HG02610 (cell line): ENCODE data around the gene TMEM198.
A peak's percentile ranks its signal among the peaks of the same experiment; 100 is the strongest.

Experiments
- ATAC-seq: cut with Tn5 transposase; IDR thresholded peaks from one replicate; pipeline ENCODE4 v1.9.1; 2021; ENCODE audit warnings: mild to moderate bottlenecking, moderate library complexity; ENCODE audit not compliant: unreplicated experiment

Gene TMEM198

DNA sequence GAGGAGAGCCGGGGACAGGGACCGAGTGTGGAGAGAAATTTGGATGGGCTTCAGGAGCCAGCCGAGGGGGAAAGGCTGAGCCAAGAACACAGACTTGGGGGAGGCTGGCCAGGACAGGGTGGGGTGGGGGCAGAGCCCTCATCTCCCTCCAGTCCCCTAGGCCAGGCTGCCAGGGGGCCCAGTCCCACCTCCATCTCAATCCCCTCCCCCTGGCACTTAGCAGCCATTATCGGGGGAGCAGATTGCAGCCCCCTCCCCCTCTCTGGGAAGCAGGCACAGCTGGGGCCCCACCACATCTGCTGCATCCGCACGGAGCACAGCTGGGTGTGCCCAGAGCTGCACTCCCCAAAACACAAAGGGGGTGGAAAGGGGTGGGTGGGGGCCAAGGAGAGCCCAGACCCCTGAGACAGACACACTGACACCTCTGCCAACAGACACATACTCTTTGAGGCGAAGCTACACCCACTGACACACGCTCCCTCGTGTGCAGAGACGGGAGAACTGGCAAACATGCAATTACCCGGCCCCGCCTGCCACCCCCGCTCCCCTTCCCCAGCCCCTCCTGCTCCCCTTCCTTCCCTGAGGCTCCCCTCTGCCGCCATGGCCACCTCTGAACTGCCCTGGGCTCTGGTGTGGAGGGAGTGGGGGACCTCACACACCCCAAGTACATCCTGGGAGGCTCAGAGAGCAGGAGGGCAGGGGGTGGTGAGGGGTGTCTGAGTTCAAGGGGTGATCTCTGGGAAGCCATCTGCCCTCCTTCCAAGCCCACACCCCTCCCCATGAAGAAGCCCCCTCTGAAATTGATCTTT, 34.7 kb upstream of the TMEM198 start:
- ATAC-seq = peak; percentile 14

- ATAC-seq = peak; percentile 49
These were observed 33.9 kb upstream of the TMEM198 start for GRCh38 chr2:219509780-219510511.

- ATAC-seq = no peak
These were observed 33.2 kb upstream of the TMEM198 start for GRCh38 chr2:219510512-219511135.

DNA sequence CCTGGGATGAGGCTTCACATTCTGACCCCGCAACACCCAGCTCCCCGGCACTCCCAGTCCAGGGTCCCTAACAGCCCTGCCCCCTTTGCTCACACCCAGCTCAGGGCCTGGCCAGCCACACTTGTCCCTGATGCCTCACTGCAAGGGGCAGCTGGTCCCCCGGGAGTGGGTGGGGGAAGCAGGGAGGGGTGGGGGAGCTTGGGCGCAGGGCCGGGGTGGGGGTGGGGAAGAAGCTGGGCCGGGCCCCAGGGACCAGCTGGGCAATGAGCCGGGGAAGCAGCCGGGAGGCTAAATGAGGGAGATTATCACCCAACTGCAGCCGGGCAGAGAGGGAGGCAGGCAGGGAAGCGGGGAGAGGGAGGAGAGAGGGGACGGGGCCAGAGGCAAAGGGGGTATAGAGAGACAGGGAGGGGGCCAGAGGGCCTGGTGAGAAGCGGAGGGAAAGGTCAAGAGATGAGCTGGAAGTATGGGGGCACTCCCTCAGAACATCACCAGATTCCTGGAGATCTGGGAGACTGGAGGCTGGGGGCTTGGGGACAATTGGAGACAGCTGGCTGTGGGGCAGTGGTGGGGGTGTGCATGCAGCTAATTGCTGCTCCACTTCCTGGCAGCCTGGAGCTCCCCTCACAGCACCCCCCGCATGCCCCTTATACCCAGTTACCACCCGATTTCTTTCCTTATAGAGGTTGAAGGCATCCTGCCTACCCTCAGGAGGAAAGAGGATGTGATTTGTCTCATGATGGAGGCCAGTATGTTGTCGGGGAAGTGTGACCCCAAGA, 32.1 kb upstream of the TMEM198 start:
- no peak for ATAC-seq

DNA sequence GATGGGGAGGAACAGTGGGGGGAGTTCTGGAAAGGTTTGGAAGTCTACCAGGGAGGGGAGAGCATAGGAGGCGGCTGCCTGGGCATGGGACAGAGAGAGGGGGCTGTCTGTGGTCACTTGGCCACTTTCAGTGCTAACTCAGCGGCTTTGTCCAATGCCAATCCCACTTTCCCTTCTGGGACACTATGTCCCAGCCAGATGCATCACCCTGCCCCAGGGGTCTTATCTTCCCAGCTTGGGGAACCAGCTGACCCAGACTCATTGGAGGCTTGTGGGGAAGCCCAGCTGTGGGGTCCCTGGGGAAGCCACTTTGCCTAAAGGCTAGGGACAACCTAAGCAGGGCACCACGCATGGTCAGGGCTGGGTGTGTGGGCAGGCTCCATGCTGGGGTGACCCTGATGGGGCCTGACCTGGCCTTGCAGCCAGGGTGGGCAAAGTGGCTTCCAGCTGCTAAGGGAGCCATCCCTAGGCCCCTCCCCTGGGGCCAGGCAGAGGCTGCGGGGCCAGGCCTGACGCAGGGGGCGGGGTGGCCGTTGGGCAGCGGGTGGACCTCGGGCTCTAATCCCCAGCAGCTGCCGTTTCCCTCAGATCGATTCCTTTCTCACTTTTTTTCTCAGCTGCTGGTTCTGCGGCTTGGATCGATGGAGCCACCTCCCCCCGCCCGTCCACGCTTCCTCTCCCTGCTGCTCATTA, 31.2 kb upstream of the TMEM198 start:
- no peak for ATAC-seq

DNA sequence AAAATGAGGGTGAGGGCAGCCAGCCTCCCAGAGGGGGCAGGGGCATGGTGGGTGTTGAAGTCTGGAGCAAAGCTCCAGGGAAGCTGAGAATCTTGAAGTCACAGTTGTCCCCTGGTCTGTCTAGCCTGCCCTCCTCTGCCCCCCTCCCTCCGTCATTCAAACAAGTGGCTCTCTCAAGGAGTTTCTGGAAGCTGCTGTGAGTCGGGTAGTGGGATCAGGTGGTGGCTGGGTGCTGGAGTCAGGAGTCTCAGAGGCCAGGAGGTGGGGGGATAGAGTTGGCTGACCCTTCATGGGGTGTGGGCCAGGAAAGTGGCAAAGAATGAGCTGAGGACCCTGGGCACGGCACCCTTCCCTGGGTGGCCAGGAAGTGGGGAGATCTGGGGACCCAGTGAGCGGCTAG, 30.0 kb upstream of the TMEM198 start:
- no peak for ATAC-seq

- ATAC-seq = no peak
These were observed 29.5 kb upstream of the TMEM198 start, which contains the start of gene ASIC4 for GRCh38 chr2:219514196-219514761. Gene ASIC4 (plus strand): TSS chr2:219514482. CDS start chr2:219514725, 243 bp downstream.

DNA sequence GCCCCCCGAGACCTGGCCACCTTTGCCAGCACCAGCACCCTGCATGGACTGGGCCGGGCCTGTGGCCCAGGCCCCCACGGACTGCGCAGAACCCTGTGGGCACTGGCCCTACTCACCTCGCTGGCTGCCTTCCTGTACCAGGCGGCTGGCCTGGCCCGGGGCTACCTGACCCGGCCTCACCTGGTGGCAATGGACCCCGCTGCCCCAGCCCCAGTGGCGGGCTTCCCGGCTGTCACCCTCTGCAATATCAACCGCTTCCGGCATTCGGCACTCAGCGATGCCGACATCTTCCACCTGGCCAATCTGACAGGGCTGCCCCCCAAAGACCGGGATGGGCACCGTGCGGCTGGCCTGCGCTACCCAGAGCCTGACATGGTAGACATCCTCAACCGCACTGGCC, 29.0 kb upstream of the TMEM198 start:
- no peak for ATAC-seq

GRCh38 chr2:219515874-219516629, 27.8 kb upstream of the TMEM198 start:
- no peak for ATAC-seq

DNA sequence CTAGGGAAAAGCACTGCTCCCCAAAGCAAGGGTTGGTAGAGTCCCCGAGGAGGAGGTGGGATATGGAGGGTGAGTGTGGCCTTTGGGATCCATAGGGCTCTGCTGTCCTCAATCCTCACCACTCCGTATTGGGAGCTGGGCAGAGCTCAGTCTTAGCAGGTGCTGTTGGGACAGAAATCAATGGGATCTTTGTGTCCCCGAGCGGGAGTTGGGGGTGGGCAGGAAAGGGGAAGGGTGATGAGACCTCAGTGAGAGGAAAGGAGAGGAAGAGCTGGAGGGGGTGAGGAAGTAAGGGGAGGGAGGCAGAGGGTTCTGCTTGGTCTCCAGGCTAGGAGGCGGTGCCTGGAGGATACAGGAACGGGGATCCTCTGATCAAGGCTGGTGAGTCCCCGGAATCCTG, 26.9 kb upstream of the TMEM198 start:
- ATAC-seq = no peak

DNA sequence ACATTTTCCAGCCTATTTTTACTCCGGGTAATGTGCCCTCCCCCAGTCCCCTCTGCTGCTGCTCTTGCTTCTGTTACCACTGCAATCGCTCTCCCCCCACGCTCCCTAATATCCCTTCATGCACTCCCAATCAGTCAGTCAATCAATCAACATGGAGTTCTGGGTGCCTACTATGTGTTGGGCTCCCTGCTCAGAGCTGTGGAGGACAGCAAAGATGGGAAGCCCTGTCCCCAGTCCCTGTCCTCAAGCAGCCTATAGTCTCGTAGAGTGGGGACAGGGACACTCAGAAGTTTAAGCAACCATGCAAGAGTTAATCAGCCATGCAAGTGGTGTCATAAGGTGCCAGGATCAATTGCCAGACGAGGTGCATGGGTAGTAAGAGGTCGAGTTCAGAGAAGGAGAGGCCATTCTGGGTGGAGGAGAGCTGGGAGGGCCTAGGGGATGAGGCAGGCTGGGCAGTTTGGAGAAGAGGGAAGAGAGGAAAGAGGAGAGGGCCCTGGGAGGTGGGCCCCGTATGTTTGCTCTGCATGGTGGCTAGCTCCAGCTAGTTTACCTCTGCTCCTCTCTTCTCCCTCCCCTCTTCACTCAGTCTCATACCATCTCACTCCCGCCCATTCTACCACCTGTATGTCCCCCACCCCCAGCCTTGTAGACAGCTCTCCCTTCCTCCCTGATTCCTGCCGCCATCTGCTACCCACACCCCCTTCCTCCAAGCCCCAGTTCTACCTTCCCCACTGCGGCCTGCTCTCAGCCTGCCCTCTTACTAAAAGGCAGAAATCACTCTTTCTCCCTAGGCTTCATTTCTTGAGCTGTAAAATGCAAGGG, 25.7 kb upstream of the TMEM198 start:
- no peak for ATAC-seq

GRCh38 chr2:219519526-219519916, 24.3 kb upstream of the TMEM198 start:
- no peak for ATAC-seq

DNA sequence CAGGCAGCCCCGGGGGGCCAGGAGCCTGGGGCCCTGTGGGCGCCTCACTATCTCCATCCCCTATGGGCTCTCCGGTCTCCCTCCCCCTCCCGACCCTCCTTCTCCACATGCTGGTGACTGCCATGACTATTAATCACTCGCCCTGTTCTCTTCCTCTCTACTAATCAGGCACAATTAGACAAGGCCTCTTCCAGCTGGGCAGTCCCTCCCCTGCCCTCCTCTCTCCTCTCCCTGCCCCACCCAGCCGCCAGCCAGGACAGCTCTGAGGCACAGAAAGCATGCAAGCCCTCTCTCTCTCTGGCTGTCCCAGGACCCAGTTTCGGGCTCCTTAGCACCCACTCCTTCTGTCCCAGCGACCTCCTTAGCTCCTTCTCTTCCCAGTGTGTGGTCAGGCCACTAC, 23.7 kb upstream of the TMEM198 start:
- ATAC-seq = no peak

GRCh38 chr2:219521066-219521880, 22.6 kb upstream of the TMEM198 start:
- ATAC-seq = no peak

DNA sequence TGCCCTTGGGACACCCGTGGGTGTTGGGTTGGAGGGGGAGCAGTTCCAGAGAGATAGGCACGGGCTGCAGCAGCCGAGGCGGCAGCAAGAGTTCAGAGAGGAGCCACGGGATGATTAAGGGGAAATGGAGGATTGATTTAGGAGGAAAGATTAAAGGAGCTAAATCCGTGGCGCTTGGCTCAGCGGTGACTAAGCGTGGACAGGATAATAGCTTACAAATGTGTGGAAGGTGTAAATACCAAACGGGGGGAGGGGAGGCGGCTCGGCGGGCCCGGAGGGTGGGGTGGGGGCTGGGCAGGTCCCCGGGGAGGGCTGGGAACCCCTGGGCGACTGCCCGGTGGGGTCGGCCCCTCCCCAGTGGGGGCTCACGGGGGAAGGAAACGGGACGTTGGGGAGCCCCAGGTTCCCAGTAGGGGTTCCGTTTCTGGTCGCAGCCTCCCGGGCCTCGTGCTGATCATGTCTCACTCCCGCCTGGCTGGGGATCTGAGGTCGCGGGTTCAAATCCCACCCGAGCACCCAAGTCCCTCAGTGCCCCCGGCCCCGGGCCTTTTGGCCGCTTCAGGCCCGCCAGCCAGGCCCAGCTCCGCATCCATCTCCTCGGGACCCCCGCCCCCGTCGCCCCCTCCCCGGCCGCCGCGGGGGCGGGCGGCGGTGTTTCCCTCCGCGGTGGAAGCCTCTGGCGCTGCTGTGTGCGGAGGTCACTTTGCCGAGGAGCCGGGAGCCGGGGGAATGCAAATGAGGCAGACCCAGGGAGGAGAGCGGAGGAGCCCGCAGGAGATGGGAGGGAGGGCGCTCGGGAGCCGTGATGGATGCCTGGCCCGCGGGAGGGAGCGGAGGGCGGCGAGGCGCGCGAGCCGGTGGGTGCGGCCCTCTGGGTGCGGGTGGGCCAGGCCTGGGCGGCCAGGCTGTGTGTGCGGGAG, 21.5 kb upstream of the TMEM198 start:
- no peak for ATAC-seq

DNA sequence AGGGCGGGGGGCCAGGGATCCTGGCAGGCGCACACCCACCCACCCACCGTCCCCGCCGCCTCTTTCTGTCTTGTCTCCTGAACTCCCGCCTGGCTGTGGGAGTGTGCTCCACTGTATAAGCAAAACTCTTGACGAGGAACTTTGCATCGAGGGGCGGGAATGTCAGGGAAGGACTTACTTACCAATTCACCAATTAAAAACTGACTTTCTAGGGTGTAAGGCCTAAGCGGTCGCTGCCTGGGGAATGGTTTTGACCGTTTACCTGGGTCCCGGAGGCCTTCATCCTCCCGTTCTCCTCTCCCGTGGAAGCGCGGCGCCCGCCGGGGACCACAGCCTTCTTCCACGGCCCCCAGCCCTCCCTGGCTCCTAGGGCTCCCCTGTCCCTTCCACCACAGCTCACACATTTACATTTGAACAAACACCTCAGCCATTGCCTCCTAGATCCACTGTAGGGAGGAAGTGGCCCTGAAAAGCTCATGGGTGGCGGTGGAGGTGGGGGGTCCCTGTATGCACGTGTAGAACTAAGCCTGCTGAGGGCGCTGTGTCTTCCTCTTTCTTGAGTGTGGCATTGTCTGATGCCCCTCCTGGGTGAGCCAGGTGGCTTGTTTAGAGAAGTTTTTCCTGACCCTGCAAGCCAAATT, 20.7 kb upstream of the TMEM198 start:
- ATAC-seq = no peak
